ENCODE results near the gene TAX1BP1. TPM values are rescaled to one million over a fixed set of nuclear protein-coding genes. Genes with fewer than 3 reads are reported as not detected.

Gene TAX1BP1
- polyA plus RNA-seq: 93.9 TPM
- long read RNA-seq, donor 1, transcript TAX1BP1-201 (17 exons, 2,478 nt): major isoform, 11 of 20 reads
- long read RNA-seq, donor 1, partial matches to known transcripts: 7 of 20 reads
- long read RNA-seq, donor 1, other reads (novel, unspliced or antisense): 0 of 20 reads
- long read RNA-seq, donor 2, transcript TAX1BP1-201 (17 exons, 2,478 nt): major isoform, 17 of 125 reads
- long read RNA-seq, donor 2, transcript TAX1BP1-202 (17 exons, 2,892 nt): minor isoform, 7 of 125 reads
- long read RNA-seq, donor 2, partial matches to known transcripts: 101 of 125 reads
- long read RNA-seq, donor 2, other reads (novel, unspliced or antisense): 0 of 125 reads
- long read RNA-seq, donor 3, transcript TAX1BP1-202 (17 exons, 2,892 nt): minor isoform, 5 of 95 reads
- long read RNA-seq, donor 3, transcript TAX1BP1-201 (17 exons, 2,478 nt): major isoform, 15 of 95 reads
- long read RNA-seq, donor 3, partial matches to known transcripts: 75 of 95 reads
- long read RNA-seq, donor 3, other reads (novel, unspliced or antisense): 0 of 95 reads
- long read RNA-seq, donor 4, partial matches to known transcripts: 0 of 1 reads
- long read RNA-seq, donor 4, other reads (novel, unspliced or antisense): 0 of 1 reads
- long read RNA-seq, donor 5, transcript TAX1BP1-202 (17 exons, 2,892 nt): minor isoform, 6 of 35 reads
- long read RNA-seq, donor 5, transcript TAX1BP1-201 (17 exons, 2,478 nt): major isoform, 12 of 35 reads
- long read RNA-seq, donor 5, partial matches to known transcripts: 15 of 35 reads
- long read RNA-seq, donor 5, other reads (novel, unspliced or antisense): 0 of 35 reads
- long read RNA-seq, donor 6, transcript TAX1BP1-201 (17 exons, 2,478 nt): major isoform, 11 of 92 reads
- long read RNA-seq, donor 6, partial matches to known transcripts: 79 of 92 reads
- long read RNA-seq, donor 6, other reads (novel, unspliced or antisense): 0 of 92 reads
- long read RNA-seq, donor 7, transcript TAX1BP1-201 (17 exons, 2,478 nt): major isoform, 8 of 38 reads
- long read RNA-seq, donor 7, partial matches to known transcripts: 30 of 38 reads
- long read RNA-seq, donor 7, other reads (novel, unspliced or antisense): 0 of 38 reads
- long read RNA-seq, donor 8, transcript TAX1BP1-201 (17 exons, 2,478 nt): major isoform, 10 of 98 reads
- long read RNA-seq, donor 8, partial matches to known transcripts: 84 of 98 reads
- long read RNA-seq, donor 8, other reads (novel, unspliced or antisense): 0 of 98 reads
- long read RNA-seq, donor 9, transcript TAX1BP1-201 (17 exons, 2,478 nt): major isoform, 7 of 101 reads
- long read RNA-seq, donor 9, partial matches to known transcripts: 93 of 101 reads
- long read RNA-seq, donor 9, other reads (novel, unspliced or antisense): 0 of 101 reads
- long read RNA-seq, donor 10, transcript TAX1BP1-201 (17 exons, 2,478 nt): major isoform, 12 of 101 reads
- long read RNA-seq, donor 10, partial matches to known transcripts: 85 of 101 reads
- long read RNA-seq, donor 10, other reads (novel, unspliced or antisense): 0 of 101 reads
- long read RNA-seq, donor 11, transcript TAX1BP1-201 (17 exons, 2,478 nt): major isoform, 13 of 52 reads
- long read RNA-seq, donor 11, partial matches to known transcripts: 34 of 52 reads
- long read RNA-seq, donor 11, other reads (novel, unspliced or antisense): 0 of 52 reads

- Histone ChIP-seq H3K4me3 (ENCODE audit: low read length) (peak within 1 kb of the TSS; percentile 95), H3K36me3 (ENCODE audit: control insufficient read depth, insufficient read depth, low read length) (no peaks in the 10 kb centered on the region), H3K4me1 (ENCODE audit: control insufficient read depth, insufficient read depth, low read length) (peaks cover 13% of the 10 kb centered on the region), H3K27ac (ENCODE audit: low read length) (peak within 1 kb of the TSS; percentile 99), H3K9me3 (ENCODE audit: control insufficient read depth, low read depth, low read length) (no peaks in the 10 kb centered on the region), H3K27me3 (ENCODE audit: control insufficient read depth, insufficient read depth, low read length) (no peaks in the 10 kb centered on the region)
- 0% methylated on average over 1 of the region's 41 CpGs for WGBS (ENCODE audit: insufficient coverage, low lambda C conversion rate)
- DNase-seq: peak; percentile 96 to 97
Measured at GRCh38 chr7:27739909-27740448, at the start of gene TAX1BP1. TSS of gene TAX1BP1 (plus strand) at chr7:27740162. CDS start at chr7:27748525, 8,363 bp downstream.

- Histone ChIP-seq H3K27me3 (ENCODE audit: control insufficient read depth, insufficient read depth, low read length) (no peaks in the 10 kb centered on the region), H3K4me1 (ENCODE audit: control insufficient read depth, insufficient read depth, low read length) (no peaks in the 10 kb centered on the region), H3K9me3 (ENCODE audit: control insufficient read depth, low read depth, low read length) (no peaks in the 10 kb centered on the region), H3K36me3 (ENCODE audit: control insufficient read depth, insufficient read depth, low read length) (no peaks in the 10 kb centered on the region), H3K4me3 (ENCODE audit: low read length) (no peak overlapping the region), H3K27ac (ENCODE audit: low read length) (no peak overlapping the region)
- DNase-seq: no peak
Measured at GRCh38 chr7:27690649-27691048, 49.3 kb upstream of the TAX1BP1 start.

- 83% methylated on average over 2 of the region's 3 CpGs for WGBS (ENCODE audit: insufficient coverage, low lambda C conversion rate)
- H3K27ac ChIP-seq (ENCODE audit: low read length): no peak overlapping the region
- peaks cover 9% of the 10 kb centered on the region for H3K4me1 ChIP-seq (ENCODE audit: control insufficient read depth, insufficient read depth, low read length)
- no peak overlapping the region for H3K4me3 ChIP-seq (ENCODE audit: low read length)
- no peak for DNase-seq
- H3K36me3 ChIP-seq (ENCODE audit: control insufficient read depth, insufficient read depth, low read length): no peaks in the 10 kb centered on the region
- no peaks in the 10 kb centered on the region for H3K27me3 ChIP-seq (ENCODE audit: control insufficient read depth, insufficient read depth, low read length)
- no peaks in the 10 kb centered on the region for H3K9me3 ChIP-seq (ENCODE audit: control insufficient read depth, low read depth, low read length)
Measured at GRCh38 chr7:27693794-27694193, 46.2 kb upstream of the TAX1BP1 start.

- 100% methylated on average over 2 of the region's 4 CpGs for WGBS (ENCODE audit: insufficient coverage, low lambda C conversion rate)
Measured at GRCh38 chr7:27695096-27695495, 44.9 kb upstream of the TAX1BP1 start.

GRCh38 chr7:27697861-27698430 lies 42.0 kb upstream of the TAX1BP1 start:
- peak; percentile 88 to 93 for DNase-seq
- no peaks in the 10 kb centered on the region for H3K36me3 ChIP-seq (ENCODE audit: control insufficient read depth, insufficient read depth, low read length)
- H3K9me3 ChIP-seq (ENCODE audit: control insufficient read depth, low read depth, low read length): no peaks in the 10 kb centered on the region
- peaks cover 9% of the 10 kb centered on the region for H3K4me1 ChIP-seq (ENCODE audit: control insufficient read depth, insufficient read depth, low read length)
- no peak overlapping the region for H3K4me3 ChIP-seq (ENCODE audit: low read length)
- WGBS (ENCODE audit: insufficient coverage, low lambda C conversion rate): no CpG with 5 or more reads among the region's 3 CpGs
- H3K27me3 ChIP-seq (ENCODE audit: control insufficient read depth, insufficient read depth, low read length): no peaks in the 10 kb centered on the region
- peak overlapping the region; percentile 77 for H3K27ac ChIP-seq (ENCODE audit: low read length)

More at GRCh38 chr7:27695096-27695495, 44.9 kb upstream of the TAX1BP1 start:
- Histone ChIP-seq H3K27me3 (ENCODE audit: control insufficient read depth, insufficient read depth, low read length) (no peaks in the 10 kb centered on the region), H3K4me3 (ENCODE audit: low read length) (no peak overlapping the region), H3K27ac (ENCODE audit: low read length) (no peak overlapping the region), H3K9me3 (ENCODE audit: control insufficient read depth, low read depth, low read length) (no peaks in the 10 kb centered on the region), H3K4me1 (ENCODE audit: control insufficient read depth, insufficient read depth, low read length) (peaks cover 9% of the 10 kb centered on the region), H3K36me3 (ENCODE audit: control insufficient read depth, insufficient read depth, low read length) (no peaks in the 10 kb centered on the region)
- DNase-seq: no peak

GRCh38 chr7:27699751-27700150 lies 40.2 kb upstream of the TAX1BP1 start:
- Histone ChIP-seq H3K4me3 (ENCODE audit: low read length) (no peak overlapping the region), H3K4me1 (ENCODE audit: control insufficient read depth, insufficient read depth, low read length) (peaks cover 9% of the 10 kb centered on the region), H3K36me3 (ENCODE audit: control insufficient read depth, insufficient read depth, low read length) (no peaks in the 10 kb centered on the region), H3K27me3 (ENCODE audit: control insufficient read depth, insufficient read depth, low read length) (no peaks in the 10 kb centered on the region), H3K27ac (ENCODE audit: low read length) (no peak overlapping the region), H3K9me3 (ENCODE audit: control insufficient read depth, low read depth, low read length) (no peaks in the 10 kb centered on the region)
- DNase-seq: no peak
- 100% methylated on average over 1 of the region's 2 CpGs for WGBS (ENCODE audit: insufficient coverage, low lambda C conversion rate)

GRCh38 chr7:27700501-27700900 lies 39.5 kb upstream of the TAX1BP1 start:
- WGBS (ENCODE audit: insufficient coverage, low lambda C conversion rate): 100% methylated on average over 3 of the region's 6 CpGs
- Histone ChIP-seq H3K27me3 (ENCODE audit: control insufficient read depth, insufficient read depth, low read length) (no peaks in the 10 kb centered on the region), H3K27ac (ENCODE audit: low read length) (no peak overlapping the region)

GRCh38 chr7:27703181-27703580 lies 36.8 kb upstream of the TAX1BP1 start:
- DNase-seq: no peak
- Histone ChIP-seq H3K4me1 (ENCODE audit: control insufficient read depth, insufficient read depth, low read length) (peaks cover 3% of the 10 kb centered on the region), H3K27ac (ENCODE audit: low read length) (no peak overlapping the region), H3K9me3 (ENCODE audit: control insufficient read depth, low read depth, low read length) (no peaks in the 10 kb centered on the region), H3K4me3 (ENCODE audit: low read length) (no peak overlapping the region), H3K36me3 (ENCODE audit: control insufficient read depth, insufficient read depth, low read length) (no peaks in the 10 kb centered on the region), H3K27me3 (ENCODE audit: control insufficient read depth, insufficient read depth, low read length) (no peaks in the 10 kb centered on the region)
- WGBS (ENCODE audit: insufficient coverage, low lambda C conversion rate): 100% methylated on average over 1 of the region's 1 CpG

More at GRCh38 chr7:27700501-27700900, 39.5 kb upstream of the TAX1BP1 start:
- H3K4me1 ChIP-seq (ENCODE audit: control insufficient read depth, insufficient read depth, low read length): peaks cover 9% of the 10 kb centered on the region
- H3K36me3 ChIP-seq (ENCODE audit: control insufficient read depth, insufficient read depth, low read length): no peaks in the 10 kb centered on the region
- no peak overlapping the region for H3K4me3 ChIP-seq (ENCODE audit: low read length)
- H3K9me3 ChIP-seq (ENCODE audit: control insufficient read depth, low read depth, low read length): no peaks in the 10 kb centered on the region
- no peak for DNase-seq
